ENCODE data around the gene AICDA. TPM values are rescaled to one million over a fixed set of nuclear protein-coding genes. Genes with fewer than 3 reads are reported as not detected.
A peak's percentile ranks its signal among the peaks of the same experiment; 100 is the strongest.
"Not testable (repeated sequence)": the region's sequence is repeated elsewhere in the genome, so short reads cannot be mapped to it uniquely, and the experiment has no call there.

The AICDA gene
- total RNA-seq, 1 experiment from 2014 or later, result not detected

DNA sequence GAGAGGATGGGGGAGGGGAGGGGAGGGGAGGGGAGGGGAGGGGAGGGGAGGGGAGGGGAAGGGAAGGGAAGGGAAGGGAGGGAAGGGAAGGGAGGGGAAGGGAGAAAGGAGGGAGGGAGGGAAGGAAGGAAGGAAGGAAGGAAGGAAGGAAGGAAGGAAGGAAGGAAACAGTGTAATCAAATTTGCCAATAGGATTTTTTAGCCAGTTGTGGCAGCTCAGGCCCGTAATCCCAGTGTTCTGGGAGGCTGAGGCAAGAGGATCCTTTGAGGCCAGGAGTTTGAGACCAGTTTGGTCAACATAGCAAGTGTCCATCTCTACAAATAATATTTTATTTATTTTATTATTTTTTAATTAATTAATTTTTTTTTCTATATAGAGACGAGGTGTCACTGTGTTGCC, 19.4 kb downstream of the AICDA start:
- intact Hi-C loops (cut with micrococcal nuclease; ENCODE audit: unreplicated experiment), result no loop called here
- H3K4me3 ChIP-seq (ENCODE audit: low read depth, low read length), result no peak overlapping the region
- Mint-ChIP-seq H3K36me3 (ENCODE audit: insufficient read depth, unreplicated experiment) (no peaks in the 10 kb centered on the region), H3K27me3 (ENCODE audit: insufficient read depth, unreplicated experiment) (peaks cover 13% of the 10 kb centered on the region), H3K27ac (ENCODE audit: unreplicated experiment) (no peak overlapping the region), H3K4me3 (ENCODE audit: unreplicated experiment) (no peak overlapping the region), H3K9me3 (ENCODE audit: unreplicated experiment) (no peaks in the 10 kb centered on the region), H3K4me1 (ENCODE audit: low read depth, unreplicated experiment) (peaks cover 8% of the 10 kb centered on the region)
- DNase-seq, result no peak
- TF ChIP-seq, protein P1, sequence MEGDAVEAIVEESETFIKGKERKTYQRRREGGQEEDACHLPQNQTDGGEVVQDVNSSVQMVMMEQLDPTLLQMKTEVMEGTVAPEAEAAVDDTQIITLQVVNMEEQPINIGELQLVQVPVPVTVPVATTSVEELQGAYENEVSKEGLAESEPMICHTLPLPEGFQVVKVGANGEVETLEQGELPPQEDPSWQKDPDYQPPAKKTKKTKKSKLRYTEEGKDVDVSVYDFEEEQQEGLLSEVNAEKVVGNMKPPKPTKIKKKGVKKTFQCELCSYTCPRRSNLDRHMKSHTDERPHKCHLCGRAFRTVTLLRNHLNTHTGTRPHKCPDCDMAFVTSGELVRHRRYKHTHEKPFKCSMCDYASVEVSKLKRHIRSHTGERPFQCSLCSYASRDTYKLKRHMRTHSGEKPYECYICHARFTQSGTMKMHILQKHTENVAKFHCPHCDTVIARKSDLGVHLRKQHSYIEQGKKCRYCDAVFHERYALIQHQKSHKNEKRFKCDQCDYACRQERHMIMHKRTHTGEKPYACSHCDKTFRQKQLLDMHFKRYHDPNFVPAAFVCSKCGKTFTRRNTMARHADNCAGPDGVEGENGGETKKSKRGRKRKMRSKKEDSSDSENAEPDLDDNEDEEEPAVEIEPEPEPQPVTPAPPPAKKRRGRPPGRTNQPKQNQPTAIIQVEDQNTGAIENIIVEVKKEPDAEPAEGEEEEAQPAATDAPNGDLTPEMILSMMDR (IDR thresholded peaks at IDR 0.05; ENCODE audit: insufficient read depth in 1 of 2, low read depth in 1 of 2, low read length in 1 of 2, severe bottlenecking in 1 of 2, unreplicated experiment in 1 of 2), result no peak
- ChIA-PET POLR2A (no interaction called here), CTCF (no interaction called here)
- no peaks in the 10 kb centered on the region for H3K36me3 ChIP-seq (ENCODE audit: control insufficient read depth, insufficient read depth, low read length)
- no peaks in the 10 kb centered on the region for H3K9me3 ChIP-seq
- H3K4me1 ChIP-seq, result no peaks in the 10 kb centered on the region
- BruUV-seq (replicated peaks), result no TSS peak
- H3K27me3 ChIP-seq (replicated peaks; ENCODE audit: control insufficient read depth, insufficient read depth, low read length), result no peaks in the 10 kb centered on the region; the same call in 1 of the 2 replicates

- H3K27me3 ChIP-seq (replicated peaks; ENCODE audit: control insufficient read depth, insufficient read depth, low read length), result no peaks in the 10 kb centered on the region; the same call in 1 of the 2 replicates
- Mint-ChIP-seq H3K4me1 (ENCODE audit: low read depth, unreplicated experiment) (peaks cover 8% of the 10 kb centered on the region), H3K9me3 (ENCODE audit: unreplicated experiment) (no peaks in the 10 kb centered on the region), H3K27me3 (ENCODE audit: insufficient read depth, unreplicated experiment) (peaks cover 2% of the 10 kb centered on the region), H3K27ac (ENCODE audit: unreplicated experiment) (no peak overlapping the region), H3K36me3 (ENCODE audit: insufficient read depth, unreplicated experiment) (no peaks in the 10 kb centered on the region), H3K4me3 (ENCODE audit: unreplicated experiment) (no peak overlapping the region)
- no peaks in the 10 kb centered on the region for H3K36me3 ChIP-seq (ENCODE audit: control insufficient read depth, insufficient read depth, low read length)
- POLR2A ChIA-PET, result no interaction called here
- no peaks in the 10 kb centered on the region for H3K9me3 ChIP-seq
- no peaks in the 10 kb centered on the region for H3K4me1 ChIP-seq
- intact Hi-C loops (cut with micrococcal nuclease; ENCODE audit: unreplicated experiment), result loop anchor here (1.0 kb wide), 1 partner anchor 45 kb away; no protein-coding TSS in a partner anchor
- DNase-seq, result peak; percentile 20 to 45
- TF ChIP-seq, protein P1 (IDR thresholded peaks at IDR 0.05; ENCODE audit: insufficient read depth in 1 of 2, low read depth in 1 of 2, low read length in 1 of 2, severe bottlenecking in 1 of 2, unreplicated experiment in 1 of 2), result no peak
- BruUV-seq (replicated peaks), result no TSS peak
- no peak overlapping the region for H3K4me3 ChIP-seq (ENCODE audit: low read depth, low read length)
- CTCF ChIA-PET, result interaction anchor here (2.2 kb wide), 1 partner anchor 46 kb away, joined by 10 read pairs; no protein-coding TSS in a partner anchor
Measured at GRCh38 chr12:8590842-8591545, 21.7 kb downstream of the AICDA start.

GRCh38 chr12:8589679-8590078, 23.0 kb downstream of the AICDA start:
- CTCF ChIA-PET, result interaction anchor here (0.7 to 2.2 kb wide), 2 partner anchors 21 to 45 kb away, joined by 8 to 10 read pairs; no protein-coding TSS in a partner anchor

GRCh38 chr12:8584478-8584877, 28.2 kb downstream of the AICDA start:
- H3K36me3 ChIP-seq (ENCODE audit: control insufficient read depth, insufficient read depth, low read length); H3K27me3 ChIP-seq (replicated peaks; ENCODE audit: control insufficient read depth, insufficient read depth, low read length); BruUV-seq (replicated peaks); intact Hi-C loops (cut with micrococcal nuclease; ENCODE audit: unreplicated experiment); H3K27me3 Mint-ChIP-seq (ENCODE audit: insufficient read depth, unreplicated experiment); DNase-seq; H3K36me3 Mint-ChIP-seq (ENCODE audit: insufficient read depth, unreplicated experiment); POLR2A ChIA-PET; CTCF ChIA-PET; H3K4me3 Mint-ChIP-seq (ENCODE audit: unreplicated experiment); H3K4me1 Mint-ChIP-seq (ENCODE audit: low read depth, unreplicated experiment); H3K27ac Mint-ChIP-seq (ENCODE audit: unreplicated experiment); H3K4me1 ChIP-seq; H3K4me3 ChIP-seq (ENCODE audit: low read depth, low read length); H3K9me3 Mint-ChIP-seq (ENCODE audit: unreplicated experiment); H3K9me3 ChIP-seq: not testable (repeated sequence)

More at GRCh38 chr12:8589679-8590078, 23.0 kb downstream of the AICDA start:
- POLR2A ChIA-PET, result interaction anchor here (0.6 kb wide), 1 partner anchor 476 kb away, joined by 5 read pairs; no protein-coding TSS in a partner anchor
- no peaks in the 10 kb centered on the region for H3K36me3 ChIP-seq (ENCODE audit: control insufficient read depth, insufficient read depth, low read length)
- H3K27me3 Mint-ChIP-seq (ENCODE audit: insufficient read depth, unreplicated experiment), result peaks cover 2% of the 10 kb centered on the region
- H3K4me3 Mint-ChIP-seq (ENCODE audit: unreplicated experiment), result no peak overlapping the region
- H3K9me3 ChIP-seq, result no peaks in the 10 kb centered on the region
- H3K4me3 ChIP-seq (ENCODE audit: low read depth, low read length), result no peak overlapping the region
- no peaks in the 10 kb centered on the region for H3K9me3 Mint-ChIP-seq (ENCODE audit: unreplicated experiment)
- no peak overlapping the region for H3K27ac Mint-ChIP-seq (ENCODE audit: unreplicated experiment)
- peaks cover 8% of the 10 kb centered on the region for H3K4me1 Mint-ChIP-seq (ENCODE audit: low read depth, unreplicated experiment)
- no TSS peak for BruUV-seq (replicated peaks)
- H3K27me3 ChIP-seq (replicated peaks; ENCODE audit: control insufficient read depth, insufficient read depth, low read length), result no peaks in the 10 kb centered on the region; the same call in 1 of the 2 replicates
- TF ChIP-seq, protein P1 (IDR thresholded peaks at IDR 0.05; ENCODE audit: insufficient read depth in 1 of 2, low read depth in 1 of 2, low read length in 1 of 2, severe bottlenecking in 1 of 2, unreplicated experiment in 1 of 2), result no peak
- intact Hi-C loops (cut with micrococcal nuclease; ENCODE audit: unreplicated experiment), result no loop called here
- no peaks in the 10 kb centered on the region for H3K4me1 ChIP-seq
- no peak for DNase-seq
- no peaks in the 10 kb centered on the region for H3K36me3 Mint-ChIP-seq (ENCODE audit: insufficient read depth, unreplicated experiment)
